ENCODE measurements around the gene STK32B.
"Not testable (repeated sequence)": the region's sequence is repeated elsewhere in the genome, so short reads cannot be mapped to it uniquely, and the experiment has no call there.

The STK32B gene

GRCh38 chr4:5165420-5166369 lies 114.4 kb downstream of the STK32B start:
- DNase-seq, result no peak

- no peak for DNase-seq
Observed at GRCh38 chr4:5166377-5166776, 115.1 kb downstream of the STK32B start.

GRCh38 chr4:5168891-5169290 lies 117.6 kb downstream of the STK32B start:
- DNase-seq, result no peak

GRCh38 chr4:5175836-5176235 lies 124.6 kb downstream of the STK32B start:
- not testable (repeated sequence) for DNase-seq

GRCh38 chr4:5184606-5185005 lies 133.3 kb downstream of the STK32B start:
- no peak for DNase-seq

GRCh38 chr4:5185551-5185950 lies 134.3 kb downstream of the STK32B start:
- no peak for DNase-seq

- DNase-seq, result no peak
Observed at GRCh38 chr4:5186271-5187064, 135.2 kb downstream of the STK32B start.

- DNase-seq, result no peak
Observed at GRCh38 chr4:5188130-5188529, 136.8 kb downstream of the STK32B start.

GRCh38 chr4:5191831-5192230 lies 140.6 kb downstream of the STK32B start:
- no peak for DNase-seq

GRCh38 chr4:5192271-5192670 lies 141.0 kb downstream of the STK32B start:
- no peak for DNase-seq

GRCh38 chr4:5192678-5193077 lies 141.4 kb downstream of the STK32B start:
- DNase-seq, result no peak

GRCh38 chr4:5198656-5199541 lies 147.6 kb downstream of the STK32B start:
- DNase-seq, result no peak

- DNase-seq, result no peak
Observed at GRCh38 chr4:5199912-5200311, 148.6 kb downstream of the STK32B start.

GRCh38 chr4:5200513-5200912 lies 149.2 kb downstream of the STK32B start:
- DNase-seq, result no peak

GRCh38 chr4:5203309-5203992 lies 152.2 kb downstream of the STK32B start:
- DNase-seq, result no peak

GRCh38 chr4:5203993-5204310 lies 152.7 kb downstream of the STK32B start:
- no peak for DNase-seq

GRCh38 chr4:5204781-5205180 lies 153.5 kb downstream of the STK32B start:
- DNase-seq, result no peak

- no peak for DNase-seq
Observed at GRCh38 chr4:5206016-5206790, 154.9 kb downstream of the STK32B start.

GRCh38 chr4:5209862-5210261 lies 158.6 kb downstream of the STK32B start:
- DNase-seq, result no peak

GRCh38 chr4:5211282-5211839 lies 160.1 kb downstream of the STK32B start:
- DNase-seq, result no peak
